ENCODE results near the gene TRIM6.
"Not testable (repeated sequence)": the region's sequence is repeated elsewhere in the genome, so short reads cannot be mapped to it uniquely, and the experiment has no call there.

The TRIM6 gene

GRCh38 chr11:5596607-5597201 is at the start of gene TRIM6:
TSS of gene TRIM6 (plus strand) at chr11:5596637. CDS start at chr11:5596898, 261 bp downstream.
- no peak for FAIRE-seq
- DNase-seq (ENCODE audit: insufficient read length, low spot score): peak; percentile 56

GRCh38 chr11:5547982-5548381 is 48.5 kb upstream of the TRIM6 start:
- FAIRE-seq (no peak), DNase-seq (ENCODE audit: insufficient read length, low spot score) (no peak)

GRCh38 chr11:5548440-5548839 is 48.0 kb upstream of the TRIM6 start, which contains the start of gene OR52H1:
TSS of gene OR52H1 (minus strand) at chr11:5548540. CDS start at chr11:5545505, 3,035 bp downstream.
- DNase-seq (ENCODE audit: insufficient read length, low spot score) (no peak), FAIRE-seq (no peak)

- DNase-seq (ENCODE audit: insufficient read length, low spot score): peak; percentile 14
- no peak for FAIRE-seq
Observed at GRCh38 chr11:5550440-5551095, 45.9 kb upstream of the TRIM6 start.

GRCh38 chr11:5553343-5553742 is 43.1 kb upstream of the TRIM6 start:
- DNase-seq (ENCODE audit: insufficient read length, low spot score) (no peak), FAIRE-seq (no peak)

- FAIRE-seq (no peak), DNase-seq (ENCODE audit: insufficient read length, low spot score) (no peak)
Observed at GRCh38 chr11:5556596-5557188, 39.7 kb upstream of the TRIM6 start.

- FAIRE-seq (no peak), DNase-seq (ENCODE audit: insufficient read length, low spot score) (no peak)
Observed at GRCh38 chr11:5557751-5558150, 38.7 kb upstream of the TRIM6 start.

- DNase-seq (ENCODE audit: insufficient read length, low spot score) (no peak), FAIRE-seq (no peak)
Observed at GRCh38 chr11:5564259-5565019, 32.0 kb upstream of the TRIM6 start.

- no peak for FAIRE-seq
- no peak for DNase-seq (ENCODE audit: insufficient read length, low spot score)
Observed at GRCh38 chr11:5574654-5575053, 21.8 kb upstream of the TRIM6 start.

GRCh38 chr11:5575152-5575551 is 21.3 kb upstream of the TRIM6 start:
- no peak for FAIRE-seq
- no peak for DNase-seq (ENCODE audit: insufficient read length, low spot score)

- FAIRE-seq (no peak), DNase-seq (ENCODE audit: insufficient read length, low spot score) (no peak)
Observed at GRCh38 chr11:5577101-5577500, 19.3 kb upstream of the TRIM6 start.

- FAIRE-seq (no peak), DNase-seq (ENCODE audit: insufficient read length, low spot score) (no peak)
Observed at GRCh38 chr11:5580577-5580976, 15.9 kb upstream of the TRIM6 start, which contains the start of gene OR52B6. TSS of gene OR52B6 (plus strand) at chr11:5580877. CDS start at chr11:5580877, 0 bp downstream.

- FAIRE-seq: no peak
- no peak for DNase-seq (ENCODE audit: insufficient read length, low spot score)
Observed at GRCh38 chr11:5581014-5581413, 15.4 kb upstream of the TRIM6 start.

- DNase-seq (ENCODE audit: insufficient read length, low spot score); FAIRE-seq: not testable (repeated sequence)
Observed at GRCh38 chr11:5584458-5584857, 12.0 kb upstream of the TRIM6 start.

GRCh38 chr11:5589906-5590305 is 6.5 kb upstream of the TRIM6 start:
- FAIRE-seq; DNase-seq (ENCODE audit: insufficient read length, low spot score): not testable (repeated sequence)

GRCh38 chr11:5591613-5592012 is 4.8 kb upstream of the TRIM6 start:
- FAIRE-seq: no peak
- DNase-seq (ENCODE audit: insufficient read length, low spot score): no peak

- DNase-seq (ENCODE audit: insufficient read length, low spot score): no peak
- FAIRE-seq: no peak
Observed at GRCh38 chr11:5592615-5593014, 3.8 kb upstream of the TRIM6 start.

GRCh38 chr11:5593146-5593545 is 3.3 kb upstream of the TRIM6 start:
- DNase-seq (ENCODE audit: insufficient read length, low spot score) (no peak), FAIRE-seq (no peak)

- FAIRE-seq: no peak
Observed at GRCh38 chr11:5597953-5598352, 1.5 kb downstream of the TRIM6 start.

GRCh38 chr11:5600374-5600851 is 4.0 kb downstream of the TRIM6 start:
- DNase-seq (ENCODE audit: insufficient read length, low spot score) (peak; percentile 53), FAIRE-seq (no peak)

More at GRCh38 chr11:5597953-5598352, 1.5 kb downstream of the TRIM6 start:
- no peak for DNase-seq (ENCODE audit: insufficient read length, low spot score)

- not testable (repeated sequence) for DNase-seq (ENCODE audit: insufficient read length, low spot score); FAIRE-seq
Observed at GRCh38 chr11:5602791-5603190, 6.4 kb downstream of the TRIM6 start.

All from HTR-8/SVneo (cell line).